ENCODE results near the gene FAM47C. TPM values are rescaled to one million over a fixed set of nuclear protein-coding genes. Genes with fewer than 3 reads are reported as not detected.
"Not testable (repeated sequence)": the region's sequence is repeated elsewhere in the genome, so short reads cannot be mapped to it uniquely, and the experiment has no call there.

The FAM47C gene
- total and polyA plus RNA-seq, 3 donors from 2014 or later, result 0.74 to 9.5 (median 2.4) TPM

DNA sequence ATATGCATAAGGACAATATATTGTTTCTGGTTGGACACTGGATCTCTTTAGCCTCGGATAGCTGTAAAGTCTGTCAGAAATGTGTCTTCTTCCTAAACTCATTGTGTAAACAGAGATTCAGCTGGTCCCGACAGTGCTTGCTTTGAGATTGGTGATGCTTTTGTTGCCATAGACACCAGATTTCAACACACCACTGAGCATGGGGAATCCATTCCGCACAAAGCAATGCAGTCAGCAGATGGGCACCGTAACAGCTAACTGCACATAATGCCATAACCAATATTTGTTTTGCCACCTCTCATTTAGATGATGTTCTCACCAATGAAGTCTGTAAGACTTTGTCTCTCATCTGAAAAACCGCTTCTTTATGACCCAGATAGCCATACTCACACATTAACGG, 33.3 kb upstream of the FAM47C start:
- no peaks in the 10 kb centered on the region for H3K36me3 ChIP-seq (ENCODE audit: low read depth, missing control alignments)
- no peaks in the 10 kb centered on the region for H3K27me3 ChIP-seq
- H3K4me1 ChIP-seq, result no peaks in the 10 kb centered on the region
- no peak overlapping the region for H3K4me3 ChIP-seq
- no peak overlapping the region for H3K27ac ChIP-seq
- intact Hi-C loops (cut with DNase I; ENCODE audit: low total_unique reads), result no loop called here
- DNase-seq, result no peak
- TF ChIP-seq, protein P1, sequence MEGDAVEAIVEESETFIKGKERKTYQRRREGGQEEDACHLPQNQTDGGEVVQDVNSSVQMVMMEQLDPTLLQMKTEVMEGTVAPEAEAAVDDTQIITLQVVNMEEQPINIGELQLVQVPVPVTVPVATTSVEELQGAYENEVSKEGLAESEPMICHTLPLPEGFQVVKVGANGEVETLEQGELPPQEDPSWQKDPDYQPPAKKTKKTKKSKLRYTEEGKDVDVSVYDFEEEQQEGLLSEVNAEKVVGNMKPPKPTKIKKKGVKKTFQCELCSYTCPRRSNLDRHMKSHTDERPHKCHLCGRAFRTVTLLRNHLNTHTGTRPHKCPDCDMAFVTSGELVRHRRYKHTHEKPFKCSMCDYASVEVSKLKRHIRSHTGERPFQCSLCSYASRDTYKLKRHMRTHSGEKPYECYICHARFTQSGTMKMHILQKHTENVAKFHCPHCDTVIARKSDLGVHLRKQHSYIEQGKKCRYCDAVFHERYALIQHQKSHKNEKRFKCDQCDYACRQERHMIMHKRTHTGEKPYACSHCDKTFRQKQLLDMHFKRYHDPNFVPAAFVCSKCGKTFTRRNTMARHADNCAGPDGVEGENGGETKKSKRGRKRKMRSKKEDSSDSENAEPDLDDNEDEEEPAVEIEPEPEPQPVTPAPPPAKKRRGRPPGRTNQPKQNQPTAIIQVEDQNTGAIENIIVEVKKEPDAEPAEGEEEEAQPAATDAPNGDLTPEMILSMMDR (IDR thresholded peaks at IDR 0.05), result no peak
- TF ChIP-seq POLR2A (IDR thresholded peaks at IDR 0.05), result no peak
- 88 to 92% methylated on average over 6 of the region's 6 CpGs for WGBS, 2 donors
- no peaks in the 10 kb centered on the region for H3K9me3 ChIP-seq

DNA sequence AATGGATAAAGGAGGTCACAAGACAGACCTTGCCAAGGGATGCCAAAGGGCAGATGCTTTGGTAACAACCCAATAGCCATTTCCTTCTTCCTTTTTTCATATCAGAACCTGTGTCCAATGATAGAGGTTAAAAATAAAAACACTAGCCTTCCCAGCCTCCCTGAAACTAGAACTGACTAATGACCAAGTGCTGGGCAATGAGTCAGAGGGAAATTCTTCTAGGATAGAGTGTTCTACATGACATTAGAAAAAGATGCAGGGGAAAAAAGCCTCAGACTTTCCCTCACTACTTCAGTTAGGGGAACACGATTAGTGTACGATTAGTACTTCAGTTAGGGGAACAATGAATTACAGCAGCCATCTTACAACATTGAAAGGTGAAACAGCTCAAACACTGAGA, 29.3 kb upstream of the FAM47C start:
- no peak for DNase-seq
- Histone ChIP-seq H3K4me1 (no peaks in the 10 kb centered on the region), H3K36me3 (ENCODE audit: low read depth, missing control alignments) (no peaks in the 10 kb centered on the region), H3K9me3 (no peaks in the 10 kb centered on the region), H3K4me3 (no peak overlapping the region), H3K27ac (no peak overlapping the region), H3K27me3 (no peaks in the 10 kb centered on the region)
- intact Hi-C loops (cut with DNase I; ENCODE audit: low total_unique reads), result no loop called here
- TF ChIP-seq POLR2A (IDR thresholded peaks at IDR 0.05), result no peak
- TF ChIP-seq, protein P1 (IDR thresholded peaks at IDR 0.05), result no peak
- 80 to 85% methylated on average over 2 of the region's 2 CpGs for WGBS, 2 donors

DNA sequence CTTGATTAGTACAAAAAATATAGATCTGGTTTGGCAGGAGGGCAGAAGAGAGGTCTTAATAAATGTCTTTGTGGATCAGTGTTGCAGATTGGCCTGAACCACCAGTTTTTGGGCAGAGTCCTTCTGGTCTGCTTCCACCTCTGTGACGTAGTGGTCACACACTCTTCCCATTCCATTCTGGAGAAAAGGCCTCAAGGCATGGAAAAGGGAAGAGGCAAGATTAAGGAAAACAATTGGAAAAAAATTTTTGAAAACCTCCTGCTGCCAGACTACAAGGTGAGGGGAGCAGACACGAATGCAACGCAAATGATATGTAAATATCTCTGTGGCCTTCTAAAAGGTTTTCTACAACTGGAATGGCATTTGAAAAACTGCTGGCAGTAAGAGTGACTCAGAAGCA, 24.3 kb upstream of the FAM47C start:
- Histone ChIP-seq H3K9me3 (no peaks in the 10 kb centered on the region), H3K4me1 (no peaks in the 10 kb centered on the region), H3K36me3 (ENCODE audit: low read depth, missing control alignments) (no peaks in the 10 kb centered on the region), H3K27me3 (no peaks in the 10 kb centered on the region), H3K4me3 (no peak overlapping the region), H3K27ac (no peak overlapping the region)
- DNase-seq, result no peak
- TF ChIP-seq, protein P1 (IDR thresholded peaks at IDR 0.05), result no peak
- TF ChIP-seq POLR2A (IDR thresholded peaks at IDR 0.05), result no peak
- intact Hi-C loops (cut with DNase I; ENCODE audit: low total_unique reads), result no loop called here
- 48 to 56% methylated on average over 3 of the region's 3 CpGs for WGBS, 2 donors

DNA sequence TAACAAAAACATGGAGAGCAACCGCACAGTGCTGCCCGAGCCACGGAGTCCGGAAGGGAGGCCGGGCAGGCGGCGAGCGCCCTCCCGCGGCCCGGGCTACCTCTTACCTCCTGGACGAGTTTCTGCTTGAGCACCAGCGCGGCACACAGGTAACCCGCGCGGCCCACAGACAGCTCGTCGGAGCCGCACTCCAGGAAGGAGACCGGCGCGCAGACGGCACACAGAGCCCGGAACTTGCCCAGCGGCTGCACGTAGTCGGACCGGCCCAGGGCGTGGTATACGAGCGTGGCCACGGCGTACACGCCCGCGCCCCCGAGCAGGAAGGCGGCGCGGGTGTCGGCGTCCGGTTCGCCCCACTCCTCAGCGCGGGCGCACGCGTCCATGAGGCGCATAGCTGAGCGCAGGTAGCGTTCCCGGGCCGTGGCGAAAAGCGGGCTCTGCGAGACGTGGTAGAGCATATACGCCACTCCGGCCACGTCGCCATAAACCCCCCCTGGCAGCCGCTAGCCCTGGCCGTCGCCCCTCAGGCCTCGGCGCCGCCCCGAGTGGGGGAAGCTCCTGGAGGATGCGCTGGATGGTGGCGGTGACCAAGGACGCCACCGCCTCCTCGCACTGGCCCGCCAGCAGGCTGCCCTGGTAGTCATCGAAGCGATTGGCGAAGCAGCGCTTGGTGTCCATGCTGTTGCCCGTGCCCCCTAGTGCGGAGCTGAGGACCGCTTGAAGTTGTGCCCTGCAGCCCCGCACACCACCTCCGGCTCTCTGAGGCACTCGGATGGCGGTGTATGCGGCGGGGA, 22.6 kb upstream of the FAM47C start:
- DNase-seq, result peak; percentile 29
- H3K27ac ChIP-seq; H3K27me3 ChIP-seq; H3K4me1 ChIP-seq; H3K9me3 ChIP-seq; H3K36me3 ChIP-seq (ENCODE audit: low read depth, missing control alignments); intact Hi-C loops (cut with DNase I; ENCODE audit: low total_unique reads): not testable (repeated sequence)
- 0 to 3% methylated on average over 7 to 23 of the region's 89 CpGs for WGBS, 2 donors
- peak overlapping the region in 1 of 2 donors; percentile 23 for H3K4me3 ChIP-seq

DNA sequence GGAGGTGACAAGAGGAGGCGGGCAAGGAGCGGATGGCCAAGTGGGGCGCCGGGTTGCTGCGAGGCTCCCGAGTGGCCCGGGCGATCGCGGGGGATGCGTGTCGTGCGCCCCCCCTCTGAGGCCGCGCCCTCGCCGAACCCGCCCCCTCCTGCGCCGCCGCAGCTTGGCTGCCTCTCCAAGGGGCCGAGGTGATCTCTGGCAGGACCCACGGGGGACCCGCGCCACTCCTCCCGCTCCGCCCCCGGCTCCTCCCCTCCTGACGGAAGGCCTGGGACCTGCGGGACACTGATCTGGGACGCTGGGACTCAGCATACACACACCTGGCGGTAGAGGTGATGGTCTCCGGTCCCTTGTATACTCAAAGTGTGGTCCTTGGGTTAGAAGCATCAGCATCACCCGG, 21.9 kb upstream of the FAM47C start:
- peak overlapping the region in 1 of 2 donors; percentile 23 for H3K4me3 ChIP-seq

DNA sequence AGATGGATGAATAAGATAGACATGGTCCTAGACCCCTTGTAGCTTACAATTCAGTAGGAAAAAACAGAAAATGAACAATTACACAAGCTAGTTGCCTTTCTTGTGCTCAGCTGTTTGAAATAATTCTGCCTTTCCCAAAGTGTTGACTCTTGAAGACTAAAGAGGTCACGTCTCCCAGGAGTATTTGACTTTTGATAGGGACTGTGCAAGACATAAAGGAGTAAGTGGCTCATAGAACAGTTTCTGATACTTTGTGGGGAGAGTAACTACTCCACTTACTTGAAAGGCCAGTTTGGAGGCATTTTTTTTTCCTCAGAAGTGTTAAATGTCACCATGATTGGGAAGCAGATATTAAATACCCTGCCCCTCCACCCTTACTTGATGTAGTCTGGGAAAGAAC, 21.0 kb upstream of the FAM47C start:
- H3K9me3 ChIP-seq; H3K27me3 ChIP-seq; H3K27ac ChIP-seq; DNase-seq; H3K4me3 ChIP-seq; intact Hi-C loops (cut with DNase I; ENCODE audit: low total_unique reads); H3K4me1 ChIP-seq; H3K36me3 ChIP-seq (ENCODE audit: low read depth, missing control alignments): not testable (repeated sequence)
- no CpG with 5 or more reads among the region's 1 CpG for WGBS, 2 donors

More for the DNA sequence above, 21.9 kb upstream of the FAM47C start:
- Histone ChIP-seq H3K27ac (no peak overlapping the region), H3K4me1 (no peaks in the 10 kb centered on the region), H3K9me3 (no peaks in the 10 kb centered on the region), H3K27me3 (no peaks in the 10 kb centered on the region), H3K36me3 (ENCODE audit: low read depth, missing control alignments) (no peaks in the 10 kb centered on the region)
- no peak for DNase-seq
- WGBS, 2 donors, result 0% methylated on average over 8 of the region's 34 CpGs; no CpG with 5 or more reads in 1 of the 2 donors
- intact Hi-C loops (cut with DNase I; ENCODE audit: low total_unique reads), result no loop called here
- TF ChIP-seq POLR2A (IDR thresholded peaks at IDR 0.05), result no peak
- TF ChIP-seq, protein P1 (IDR thresholded peaks at IDR 0.05), result no peak

Data from testis (tissue), 3 donors.